ENCODE data around the gene ITGB3BP. TPM values are rescaled to one million over a fixed set of nuclear protein-coding genes. Genes with fewer than 3 reads are reported as not detected.

The ITGB3BP gene
- polyA plus RNA-seq, 2 of the 4 experiments (the other 2 are of a cell fraction) = 31.6 to 45.8 TPM

DNA sequence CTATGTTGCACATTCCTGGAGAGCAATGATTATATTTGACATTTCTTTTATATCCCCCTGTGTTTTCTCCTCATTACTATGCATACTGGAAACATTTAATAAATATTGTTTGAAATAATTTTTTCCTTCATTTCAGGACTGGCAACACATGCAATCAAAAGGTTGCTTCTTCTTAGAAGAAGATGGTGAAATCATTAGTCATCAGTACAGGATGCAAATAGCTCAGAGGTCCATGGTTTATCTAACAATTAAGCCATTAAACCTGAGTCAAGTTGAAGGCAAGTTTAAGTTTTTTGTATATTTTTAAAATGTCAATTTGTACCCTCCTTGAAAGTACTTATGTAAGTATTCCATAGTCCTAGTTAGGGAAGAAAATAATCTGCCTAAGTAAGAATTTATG is 22.8 kb upstream of the ITGB3BP start (continued):
- TF ChIP-seq ZSCAN20 (CRISPR knock-in tag; IDR thresholded peaks at IDR 0.05) (no peak), MAFK (IDR thresholded peaks at IDR 0.05; ENCODE audit: partially characterized antibody) (no peak)
- TF ChIP-seq, protein P1, sequence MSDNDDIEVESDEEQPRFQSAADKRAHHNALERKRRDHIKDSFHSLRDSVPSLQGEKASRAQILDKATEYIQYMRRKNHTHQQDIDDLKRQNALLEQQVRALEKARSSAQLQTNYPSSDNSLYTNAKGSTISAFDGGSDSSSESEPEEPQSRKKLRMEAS (IDR thresholded peaks at IDR 0.05) = no peak
- TF ChIP-seq, protein P2, sequence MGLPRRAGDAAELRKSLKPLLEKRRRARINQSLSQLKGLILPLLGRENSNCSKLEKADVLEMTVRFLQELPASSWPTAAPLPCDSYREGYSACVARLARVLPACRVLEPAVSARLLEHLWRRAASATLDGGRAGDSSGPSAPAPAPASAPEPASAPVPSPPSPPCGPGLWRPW (IDR thresholded peaks at IDR 0.05) = no peak
- TF ChIP-seq, protein P3, sequence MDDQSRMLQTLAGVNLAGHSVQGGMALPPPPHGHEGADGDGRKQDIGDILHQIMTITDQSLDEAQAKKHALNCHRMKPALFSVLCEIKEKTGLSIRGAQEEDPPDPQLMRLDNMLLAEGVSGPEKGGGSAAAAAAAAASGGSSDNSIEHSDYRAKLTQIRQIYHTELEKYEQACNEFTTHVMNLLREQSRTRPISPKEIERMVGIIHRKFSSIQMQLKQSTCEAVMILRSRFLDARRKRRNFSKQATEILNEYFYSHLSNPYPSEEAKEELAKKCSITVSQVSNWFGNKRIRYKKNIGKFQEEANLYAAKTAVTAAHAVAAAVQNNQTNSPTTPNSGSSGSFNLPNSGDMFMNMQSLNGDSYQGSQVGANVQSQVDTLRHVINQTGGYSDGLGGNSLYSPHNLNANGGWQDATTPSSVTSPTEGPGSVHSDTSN (IDR thresholded peaks at IDR 0.05) = no peak
- TF ChIP-seq, protein P4, sequence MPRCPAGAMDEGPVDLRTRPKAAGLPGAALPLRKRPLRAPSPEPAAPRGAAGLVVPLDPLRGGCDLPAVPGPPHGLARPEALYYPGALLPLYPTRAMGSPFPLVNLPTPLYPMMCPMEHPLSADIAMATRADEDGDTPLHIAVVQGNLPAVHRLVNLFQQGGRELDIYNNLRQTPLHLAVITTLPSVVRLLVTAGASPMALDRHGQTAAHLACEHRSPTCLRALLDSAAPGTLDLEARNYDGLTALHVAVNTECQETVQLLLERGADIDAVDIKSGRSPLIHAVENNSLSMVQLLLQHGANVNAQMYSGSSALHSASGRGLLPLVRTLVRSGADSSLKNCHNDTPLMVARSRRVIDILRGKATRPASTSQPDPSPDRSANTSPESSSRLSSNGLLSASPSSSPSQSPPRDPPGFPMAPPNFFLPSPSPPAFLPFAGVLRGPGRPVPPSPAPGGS (IDR thresholded peaks at IDR 0.05) = no peak

DNA sequence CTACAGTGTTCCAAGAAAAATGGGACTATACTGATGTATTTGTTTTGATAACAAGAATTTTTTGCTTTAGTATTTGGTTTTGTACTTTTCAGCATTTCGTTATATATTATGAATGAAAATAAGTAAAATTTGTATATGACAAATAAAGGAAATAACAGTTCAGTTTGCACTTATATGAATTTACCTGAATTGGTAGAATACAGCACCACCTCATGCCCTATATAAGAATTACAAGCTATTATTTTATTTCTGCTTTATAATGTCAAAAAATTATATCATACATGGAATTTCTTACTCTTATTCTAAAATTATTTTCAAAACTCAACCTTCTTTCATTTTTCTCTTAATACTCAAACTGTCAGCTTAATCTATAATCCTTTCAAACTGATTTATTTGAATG is 14.9 kb upstream of the ITGB3BP start:
- ATAC-seq = no peak
- ChIA-PET CTCF (interaction anchor here (0.6 to 2.3 kb wide), 10 partner anchors 11 to 533 kb away, joined by 3 to 9 read pairs (median 4); no protein-coding TSS in a partner anchor), POLR2A (interaction anchor here (0.5 kb wide), 1 partner anchor 117 kb away, joined by 4 read pairs; no protein-coding TSS in a partner anchor)
- Histone ChIP-seq H3K4me1 (no peaks in the 10 kb centered on the region), H3K4me3 (no peak overlapping the region), H3K4me2 (no peak overlapping the region), H3K27ac (no peak overlapping the region), H3K9me3 (no peaks in the 10 kb centered on the region)
- TF ChIP-seq ZFP36 (IDR thresholded peaks at IDR 0.05; ENCODE audit: borderline replicate concordance, partially characterized antibody) (no peak), SMC3 (IDR thresholded peaks at IDR 0.05) (peak; percentile 40; the same call in 1 of the 3 replicates), RAD21 (conservative IDR thresholded peaks at IDR 0.05 in 1 of 2, IDR thresholded peaks at IDR 0.05 in 1 of 2) (peak; percentile 51 to 60), MAFK (IDR thresholded peaks at IDR 0.05; ENCODE audit: partially characterized antibody) (no peak), FOSB (CRISPR knock-in tag; IDR thresholded peaks at IDR 0.05) (no peak)
- TF ChIP-seq, protein P5, sequence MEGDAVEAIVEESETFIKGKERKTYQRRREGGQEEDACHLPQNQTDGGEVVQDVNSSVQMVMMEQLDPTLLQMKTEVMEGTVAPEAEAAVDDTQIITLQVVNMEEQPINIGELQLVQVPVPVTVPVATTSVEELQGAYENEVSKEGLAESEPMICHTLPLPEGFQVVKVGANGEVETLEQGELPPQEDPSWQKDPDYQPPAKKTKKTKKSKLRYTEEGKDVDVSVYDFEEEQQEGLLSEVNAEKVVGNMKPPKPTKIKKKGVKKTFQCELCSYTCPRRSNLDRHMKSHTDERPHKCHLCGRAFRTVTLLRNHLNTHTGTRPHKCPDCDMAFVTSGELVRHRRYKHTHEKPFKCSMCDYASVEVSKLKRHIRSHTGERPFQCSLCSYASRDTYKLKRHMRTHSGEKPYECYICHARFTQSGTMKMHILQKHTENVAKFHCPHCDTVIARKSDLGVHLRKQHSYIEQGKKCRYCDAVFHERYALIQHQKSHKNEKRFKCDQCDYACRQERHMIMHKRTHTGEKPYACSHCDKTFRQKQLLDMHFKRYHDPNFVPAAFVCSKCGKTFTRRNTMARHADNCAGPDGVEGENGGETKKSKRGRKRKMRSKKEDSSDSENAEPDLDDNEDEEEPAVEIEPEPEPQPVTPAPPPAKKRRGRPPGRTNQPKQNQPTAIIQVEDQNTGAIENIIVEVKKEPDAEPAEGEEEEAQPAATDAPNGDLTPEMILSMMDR (IDR thresholded peaks at IDR 0.05) = peak; percentile 39; the same call in 2 of the 3 replicates
- peak; percentile 32 for FAIRE-seq
- DNase-seq (ENCODE audit: low read depth in 1 of 2, low spot score in 1 of 2) = no peak
- 2% methylated on average over 1 of the region's 1 CpG for WGBS (ENCODE audit: missing lambda C conversion rate)

DNA sequence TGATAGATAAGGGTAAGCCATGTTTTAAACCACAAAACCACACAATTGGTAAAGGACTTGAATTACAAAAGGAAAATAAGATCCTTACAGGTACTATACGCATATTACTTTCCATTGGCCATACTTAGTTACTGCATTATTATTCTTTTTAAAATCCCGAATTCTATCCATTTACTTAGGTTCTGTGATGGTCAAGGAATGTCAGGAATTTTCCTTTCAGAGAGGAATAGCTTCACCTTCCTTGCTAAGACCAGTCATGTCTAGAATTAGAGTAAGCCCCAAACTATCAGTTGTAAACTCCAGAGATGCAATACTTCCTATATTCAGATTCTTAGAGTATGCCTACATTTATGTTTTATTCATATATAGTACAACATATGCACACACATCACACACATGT is 14.0 kb upstream of the ITGB3BP start:
- no peak for DNase-seq (ENCODE audit: low read depth in 1 of 2, low spot score in 1 of 2)
- Histone ChIP-seq H3K4me3 (no peak overlapping the region), H3K4me2 (no peak overlapping the region), H3K9me3 (no peaks in the 10 kb centered on the region), H3K27ac (no peak overlapping the region), H3K4me1 (no peaks in the 10 kb centered on the region)
- FAIRE-seq = no peak
- TF ChIP-seq HOXB5 (CRISPR knock-in tag; IDR thresholded peaks at IDR 0.05) (no peak), HDAC2 (IDR thresholded peaks at IDR 0.05) (no peak), JUN (IDR thresholded peaks at IDR 0.05) (no peak), EHF (CRISPR knock-in tag; IDR thresholded peaks at IDR 0.05) (no peak), BHLHE40 (IDR thresholded peaks at IDR 0.05; ENCODE audit: low read depth, low read length) (no peak)
- TF ChIP-seq, protein P6, sequence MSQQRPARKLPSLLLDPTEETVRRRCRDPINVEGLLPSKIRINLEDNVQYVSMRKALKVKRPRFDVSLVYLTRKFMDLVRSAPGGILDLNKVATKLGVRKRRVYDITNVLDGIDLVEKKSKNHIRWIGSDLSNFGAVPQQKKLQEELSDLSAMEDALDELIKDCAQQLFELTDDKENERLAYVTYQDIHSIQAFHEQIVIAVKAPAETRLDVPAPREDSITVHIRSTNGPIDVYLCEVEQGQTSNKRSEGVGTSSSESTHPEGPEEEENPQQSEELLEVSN (IDR thresholded peaks at IDR 0.05; ENCODE audit: borderline replicate concordance, low read depth) = no peak
- ChIA-PET CTCF (interaction anchor here (0.8 to 2.3 kb wide), 5 partner anchors 14 to 532 kb away, joined by 3 to 9 read pairs (median 4); partner anchors contain the start of genes EFCAB7 and ITGB3BP), POLR2A (no interaction called here)
- WGBS (ENCODE audit: missing lambda C conversion rate) = 44% methylated on average over 2 of the region's 2 CpGs
- ATAC-seq = no peak
